Bronchial epithelial cell (primary cell): ENCODE results near the gene TBL1X. TPM values are rescaled to one million over a fixed set of nuclear protein-coding genes. Genes with fewer than 3 reads are reported as not detected.

Experiments
- DNase-seq: peaks from one replicate; pipeline ENCODE4 v3.0.0-alpha.2; 2010; ENCODE audit warnings: low read depth
- FAIRE-seq: peaks from 2 replicates; lab custom pipeline; 2011; peaks lifted over from hg19 to GRCh38; lab: Jason Lieb, UNC
- H3K27me3 ChIP-seq: 2 replicates; pipeline ENCODE4 v1.5.1; 2011; ENCODE audit warnings: low read length; ENCODE audit not compliant: control insufficient read depth, insufficient read depth
- H3K36me3 ChIP-seq: 2 replicates; pipeline ENCODE4 v1.5.1; 2011; ENCODE audit warnings: low read length; ENCODE audit not compliant: control insufficient read depth, insufficient read depth
- H3K4me3 ChIP-seq: 2 replicates; pipeline ENCODE4 v1.5.1; 2011; ENCODE audit warnings: mild to moderate bottlenecking, low read depth, low read length, control low read depth
- CTCF ChIP-seq: IDR thresholded peaks from 2 replicates; pipeline ENCODE4 v1.5.1; 2011; ENCODE audit warnings: mild to moderate bottlenecking, moderate library complexity, low read length, control low read depth, inconsistent platforms; ENCODE audit not compliant: insufficient read depth, severe bottlenecking
- total RNA-seq: library from RNA; depleted of rRNA; stranded (reverse); fragments of >200 nt; gene quantifications from 2 replicates; pipeline ENCODE4 v1.2.1, GENCODE V29; 2014

Gene TBL1X
- total RNA-seq, 1 donor from 2014 or later = 14.2 TPM

DNA sequence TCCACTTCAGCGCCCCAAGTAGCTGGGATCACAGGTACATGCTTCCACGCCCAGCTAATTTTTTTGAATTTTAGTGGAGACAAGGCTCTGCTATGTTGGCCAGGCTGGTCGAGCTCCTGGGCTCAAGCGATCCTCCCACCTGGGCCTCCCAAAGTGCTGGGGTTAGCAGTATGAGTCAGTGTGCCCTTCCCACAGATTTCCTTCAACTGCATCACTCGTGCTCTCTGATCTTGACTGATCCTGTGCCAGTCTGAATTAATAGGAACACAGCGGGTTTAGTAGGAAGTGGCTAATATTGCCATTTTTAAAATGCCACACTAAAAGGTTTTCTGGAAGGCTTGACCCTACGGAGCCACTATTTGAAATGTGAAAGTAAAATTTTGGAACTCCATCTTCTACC is 317.1 kb downstream of the TBL1X start:
- Histone ChIP-seq H3K4me3 (no peak overlapping the region), H3K27me3 (no peaks in the 10 kb centered on the region), H3K36me3 (no peaks in the 10 kb centered on the region)
- TF ChIP-seq CTCF = no peak
- FAIRE-seq (no peak), DNase-seq (no peak)

GRCh38 chrX:9784332-9784731 is 319.5 kb downstream of the TBL1X start:
- no peak overlapping the region for H3K4me3 ChIP-seq
- DNase-seq (no peak), FAIRE-seq (no peak)
- no peaks in the 10 kb centered on the region for H3K36me3 ChIP-seq
- TF ChIP-seq CTCF = no peak
- H3K27me3 ChIP-seq = no peaks in the 10 kb centered on the region

- Histone ChIP-seq H3K27me3 (no peaks in the 10 kb centered on the region), H3K36me3 (no peaks in the 10 kb centered on the region), H3K4me3 (peak overlapping the region; percentile 59)
- no peak for TF ChIP-seq CTCF
- no peak for FAIRE-seq
- DNase-seq = no peak
Measured at GRCh38 chrX:9785254-9785943, 320.5 kb downstream of the TBL1X start.

DNA sequence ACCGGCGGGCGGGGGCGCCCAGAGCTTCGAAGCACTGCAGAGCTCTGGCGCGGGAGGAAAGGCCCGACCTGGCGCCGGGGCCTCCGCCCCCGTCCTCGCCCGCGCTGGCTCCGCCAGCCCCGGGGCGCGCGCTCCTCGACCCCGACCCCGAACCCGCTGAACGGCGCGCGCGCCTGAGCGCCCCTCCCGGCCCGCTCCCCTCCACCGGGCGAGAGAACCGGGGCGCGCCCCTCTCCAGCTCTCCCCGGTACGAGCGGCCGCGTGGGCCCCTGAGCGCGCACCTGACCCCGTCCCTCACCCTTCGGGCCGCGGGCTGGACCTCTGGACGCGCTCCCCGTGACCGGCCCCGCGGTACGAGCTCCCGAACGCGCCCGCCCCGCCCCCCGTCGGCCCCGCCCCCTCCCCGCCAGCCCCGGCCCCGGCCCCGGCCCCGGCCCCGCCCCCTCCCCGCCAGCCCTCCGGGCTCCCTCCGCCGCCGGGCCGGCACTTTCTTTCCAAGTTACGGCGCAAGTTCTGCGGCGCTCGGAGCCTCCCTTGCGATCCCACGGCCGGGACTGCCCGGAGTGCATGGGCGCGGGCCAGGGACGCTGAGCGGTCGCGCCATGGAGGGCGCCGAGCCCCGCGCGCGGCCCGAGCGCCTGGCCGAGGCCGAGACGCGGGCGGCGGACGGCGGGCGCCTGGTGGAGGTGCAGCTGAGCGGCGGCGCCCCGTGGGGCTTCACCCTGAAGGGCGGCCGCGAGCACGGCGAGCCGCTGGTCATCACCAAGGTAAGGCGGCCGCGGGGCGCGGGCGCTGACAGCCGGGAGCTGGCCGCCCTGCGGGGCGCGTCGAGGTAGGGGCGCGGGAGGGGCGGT is 321.3 kb downstream of the TBL1X start, which contains the start of gene SHROOM2:
SHROOM2 (plus strand) TSS at position 486 of the 854 bp plus-strand sequence; CDS start at position 603, 117 bp downstream.
- FAIRE-seq (no peak), DNase-seq (no peak)
- no peak for TF ChIP-seq CTCF
- H3K36me3 ChIP-seq = no peaks in the 10 kb centered on the region
- no peaks in the 10 kb centered on the region for H3K27me3 ChIP-seq
- peak within 1 kb of the TSS; percentile 59 for H3K4me3 ChIP-seq

GRCh38 chrX:9786798-9787635 is 322.2 kb downstream of the TBL1X start:
- Histone ChIP-seq H3K4me3 (peak overlapping the region; percentile 59), H3K36me3 (no peaks in the 10 kb centered on the region), H3K27me3 (no peaks in the 10 kb centered on the region)
- DNase-seq = peak; percentile 45
- no peak for TF ChIP-seq CTCF
- no peak for FAIRE-seq
